Measurements from ENCODE around the gene RPL6. TPM values are rescaled to one million over a fixed set of nuclear protein-coding genes. Genes with fewer than 3 reads are reported as not detected.
"Not testable (repeated sequence)": the region's sequence is repeated elsewhere in the genome, so short reads cannot be mapped to it uniquely, and the experiment has no call there.

Gene RPL6
- total and polyA plus RNA-seq, 7 experiments from 2014 or later = 697 to 1,668 (median 1,363) TPM

- H3K27ac ChIP-seq (ENCODE audit: low read depth, low read length) = peak overlapping the region; percentile 91
- no peaks in the 10 kb centered on the region for H3K27me3 ChIP-seq (ENCODE audit: control insufficient read depth in 2 of 2, insufficient read depth in 2 of 2, low read length in 2 of 2)
- H3K36me3 ChIP-seq (ENCODE audit: control insufficient read depth in 2 of 3, insufficient read depth in 3 of 3, low read length in 3 of 3) = peaks cover 0 to 7% (median 0%) of the 10 kb centered on the region in 3 experiments
- intact Hi-C loops (cut with micrococcal nuclease) = loop anchor here (1.0 to 10.0 kb wide), 4 partner anchors 9 to 733 kb away; partner anchors contain the start of genes HECTD4 (in 2 of the 2), RPL6 (in 2 of the 2), ACAD10 (in 1 of the 2) and BRAP (in 1 of the 2)
- H3K9me3 ChIP-seq (ENCODE audit: control insufficient read depth in 2 of 3, low read length in 3 of 3) = no peaks in the 10 kb centered on the region
- no peak for DNase-seq
- CTCF ChIA-PET = no interaction called here
- H3K27me3 Mint-ChIP-seq = no peaks in the 10 kb centered on the region
- peaks cover 0 to 5% (median 0%) of the 10 kb centered on the region in 5 donors for H3K36me3 Mint-ChIP-seq
- H3K27ac Mint-ChIP-seq = peak overlapping the region; percentile 94 to 100 (median 98)
- H3K4me1 Mint-ChIP-seq = peaks cover 17 to 45% (median 40%) of the 10 kb centered on the region in 7 donors
- H3K4me1 ChIP-seq (ENCODE audit: control insufficient read depth in 2 of 2, insufficient read depth in 2 of 2, low read length in 2 of 2) = peaks cover 23 to 28% of the 10 kb centered on the region in 2 donors
- POLR2A ChIA-PET = interaction anchor here (0.7 to 1.5 kb wide), 7 partner anchors 8 to 311 kb away, joined by 3 to 4 read pairs (median 3); no protein-coding TSS in a partner anchor
- H3K4me3 ChIP-seq (ENCODE audit: low read length) = peak overlapping the region; percentile 100
- ATAC-seq = no peak
- peak overlapping the region; percentile 90 to 100 (median 96) for H3K4me3 Mint-ChIP-seq
- H3K9me3 Mint-ChIP-seq = peaks cover 0 to 5% (median 0%) of the 10 kb centered on the region in 11 donors
These were observed 8.8 kb upstream of the RPL6 start for GRCh38 chr12:112418273-112418607.

DNA sequence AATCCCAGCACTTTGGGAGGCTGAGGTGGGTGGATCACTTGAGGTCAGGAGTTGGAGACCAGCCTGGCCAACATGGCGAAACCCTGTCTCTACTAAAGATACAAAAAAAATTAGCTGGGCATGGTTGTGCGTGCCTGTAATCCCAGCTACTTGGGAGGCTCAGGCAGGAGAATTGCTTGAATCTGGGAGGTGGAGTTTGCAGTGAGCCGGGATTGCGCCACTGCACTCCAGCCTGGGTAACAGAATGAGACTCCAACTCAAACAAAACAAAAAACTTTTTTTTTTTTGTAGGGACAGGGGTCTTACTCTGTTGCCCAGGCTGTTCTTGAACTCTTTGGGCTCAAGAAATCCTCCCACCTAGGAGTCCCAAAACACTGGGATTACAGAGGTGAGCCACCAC lies 6.1 kb upstream of the RPL6 start:
- H3K4me3 ChIP-seq (ENCODE audit: low read length); H3K36me3 Mint-ChIP-seq; CTCF ChIA-PET; H3K9me3 ChIP-seq (ENCODE audit: control insufficient read depth in 2 of 3, low read length in 3 of 3); H3K27ac Mint-ChIP-seq; DNase-seq; ATAC-seq; H3K9me3 Mint-ChIP-seq; H3K27ac ChIP-seq (ENCODE audit: low read depth, low read length); H3K27me3 ChIP-seq (ENCODE audit: control insufficient read depth in 2 of 2, insufficient read depth in 2 of 2, low read length in 2 of 2); POLR2A ChIA-PET; H3K27me3 Mint-ChIP-seq; H3K36me3 ChIP-seq (ENCODE audit: control insufficient read depth in 2 of 3, insufficient read depth in 3 of 3, low read length in 3 of 3): not testable (repeated sequence)
- peaks cover 7 to 12% of the 10 kb centered on the region in 2 donors for H3K4me1 ChIP-seq (ENCODE audit: control insufficient read depth in 2 of 2, insufficient read depth in 2 of 2, low read length in 2 of 2)
- peak overlapping the region in 2 of 10 donors; percentile 29 to 71 for H3K4me3 Mint-ChIP-seq
- H3K4me1 Mint-ChIP-seq = peaks cover 7 to 25% (median 21%) of the 10 kb centered on the region in 7 donors
- intact Hi-C loops (cut with micrococcal nuclease) = loop anchor here in 1 of 2 donors (10.0 kb wide), 1 partner anchor 731 kb away; the partner anchor contains the start of genes ACAD10 and BRAP

- H3K4me3 Mint-ChIP-seq = peak overlapping the region in 1 of 10 donors; percentile 40
- no peak overlapping the region for H3K27ac Mint-ChIP-seq
- Histone ChIP-seq H3K4me3 (ENCODE audit: low read length) (no peak overlapping the region), H3K36me3 (ENCODE audit: control insufficient read depth in 2 of 3, insufficient read depth in 3 of 3, low read length in 3 of 3) (peaks cover 0 to 4% (median 0%) of the 10 kb centered on the region in 3 experiments), H3K9me3 (ENCODE audit: control insufficient read depth in 2 of 3, low read length in 3 of 3) (no peaks in the 10 kb centered on the region), H3K4me1 (ENCODE audit: control insufficient read depth in 2 of 2, insufficient read depth in 2 of 2, low read length in 2 of 2) (peaks cover 0 to 6% of the 10 kb centered on the region in 2 donors), H3K27ac (ENCODE audit: low read depth, low read length) (no peak overlapping the region), H3K27me3 (ENCODE audit: control insufficient read depth in 2 of 2, insufficient read depth in 2 of 2, low read length in 2 of 2) (no peaks in the 10 kb centered on the region)
- no peaks in the 10 kb centered on the region for H3K27me3 Mint-ChIP-seq
- POLR2A ChIA-PET = interaction anchor here (0.6 to 0.8 kb wide), 2 partner anchors 26 to 388 kb away, joined by 3 to 7 read pairs; no protein-coding TSS in a partner anchor
- H3K36me3 Mint-ChIP-seq = peaks cover 0 to 4% (median 3%) of the 10 kb centered on the region in 5 donors
- peaks cover 0 to 5% (median 0%) of the 10 kb centered on the region in 11 donors for H3K9me3 Mint-ChIP-seq
- H3K4me1 Mint-ChIP-seq = peaks cover 4 to 20% (median 15%) of the 10 kb centered on the region in 7 donors
- ATAC-seq (no peak), DNase-seq (no peak)
- intact Hi-C loops (cut with micrococcal nuclease) = loop anchor here in 1 of 2 donors (10.0 kb wide), 1 partner anchor 729 kb away; the partner anchor contains the start of genes ACAD10 and BRAP
- CTCF ChIA-PET = interaction anchor here (0.7 kb wide), 1 partner anchor 470 kb away, joined by 3 read pairs; no protein-coding TSS in a partner anchor
These were observed 4.6 kb upstream of the RPL6 start for GRCh38 chr12:112413855-112414625.

DNA sequence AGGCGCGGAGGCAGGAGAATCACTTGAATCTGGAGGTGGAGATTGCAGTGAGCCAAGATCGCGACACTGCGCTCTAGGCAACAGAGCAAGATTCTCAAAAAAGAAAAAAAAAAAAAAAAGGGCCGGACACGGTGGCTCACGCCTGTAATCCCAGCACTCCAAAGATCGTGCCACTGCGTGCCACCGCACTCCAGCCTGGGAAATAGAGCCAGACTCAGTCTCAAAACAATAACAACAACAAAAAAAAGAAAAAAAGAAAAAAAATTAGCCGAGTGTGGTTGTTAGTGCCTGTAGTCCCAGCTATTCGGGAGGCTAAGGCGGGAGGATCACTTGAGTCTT lies 470 bp upstream of the RPL6 start:
- DNase-seq (no peak), ATAC-seq (no peak)
- Histone ChIP-seq H3K27ac (ENCODE audit: low read depth, low read length) (no peak overlapping the region), H3K9me3 (ENCODE audit: control insufficient read depth in 2 of 3, low read length in 3 of 3) (no peaks in the 10 kb centered on the region), H3K4me3 (ENCODE audit: low read length) (no peak overlapping the region), H3K4me1 (ENCODE audit: control insufficient read depth in 2 of 2, insufficient read depth in 2 of 2, low read length in 2 of 2) (peaks cover 18 to 20% of the 10 kb centered on the region in 2 donors), H3K27me3 (ENCODE audit: control insufficient read depth in 2 of 2, insufficient read depth in 2 of 2, low read length in 2 of 2) (no peaks in the 10 kb centered on the region), H3K36me3 (ENCODE audit: control insufficient read depth in 2 of 3, insufficient read depth in 3 of 3, low read length in 3 of 3) (peaks cover 9 to 33% (median 18%) of the 10 kb centered on the region in 3 experiments)
- Mint-ChIP-seq H3K27me3 (no peaks in the 10 kb centered on the region), H3K4me3 (peak overlapping the region in 7 of 10 donors; percentile 97 to 100 (median 100)), H3K36me3 (peaks cover 0 to 28% (median 22%) of the 10 kb centered on the region in 5 donors), H3K27ac (peak overlapping the region in 8 of 9 donors; percentile 99 to 100 (median 100)), H3K4me1 (peaks cover 17 to 48% (median 36%) of the 10 kb centered on the region in 7 donors), H3K9me3 (peaks cover 0 to 3% (median 0%) of the 10 kb centered on the region in 11 donors)
- intact Hi-C loops (cut with micrococcal nuclease) = loop anchor here (1.0 to 10.0 kb wide), 12 partner anchors 8 to 1043 kb away; partner anchors contain the start of genes ERP29 (in 2 of the 2), HECTD4 (in 2 of the 2), MAPKAPK5 (in 2 of the 2) and NAA25 (in 2 of the 2)
- POLR2A ChIA-PET = interaction anchor here (1.3 kb wide), 1 partner anchor 9 kb away, joined by 3 read pairs; the partner anchor contains the start of gene PTPN11
- CTCF ChIA-PET = interaction anchor here (0.8 kb wide), 1 partner anchor 23 kb away, joined by 3 read pairs; no protein-coding TSS in a partner anchor

DNA sequence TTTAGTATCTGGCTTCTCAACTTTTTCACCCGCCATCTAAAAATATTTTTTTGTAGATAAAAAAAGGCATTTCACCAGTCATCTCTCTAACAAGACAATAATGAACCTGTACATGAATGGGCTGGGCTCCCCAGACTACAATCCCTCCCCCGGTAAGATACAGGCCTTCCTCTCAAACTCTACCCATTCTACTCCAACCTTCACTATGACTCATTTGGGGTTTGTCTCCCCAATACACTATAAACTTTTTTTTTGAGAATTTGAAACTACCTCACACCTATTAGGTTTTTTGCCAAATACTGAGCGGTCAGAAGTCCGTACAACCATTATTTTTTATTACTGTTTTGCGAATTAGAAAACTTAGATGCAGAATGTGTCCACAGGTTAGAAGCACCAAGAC lies 784 bp downstream of the RPL6 start:
- ChIA-PET POLR2A (no interaction called here), CTCF (interaction anchor here (0.6 kb wide), 1 partner anchor 299 kb away, joined by 3 read pairs; no protein-coding TSS in a partner anchor)
- Histone ChIP-seq H3K27ac (ENCODE audit: low read depth, low read length) (peak overlapping the region; percentile 84), H3K4me1 (ENCODE audit: control insufficient read depth in 2 of 2, insufficient read depth in 2 of 2, low read length in 2 of 2) (peaks cover 18 to 20% of the 10 kb centered on the region in 2 donors), H3K27me3 (ENCODE audit: control insufficient read depth in 2 of 2, insufficient read depth in 2 of 2, low read length in 2 of 2) (no peaks in the 10 kb centered on the region), H3K9me3 (ENCODE audit: control insufficient read depth in 2 of 3, low read length in 3 of 3) (no peaks in the 10 kb centered on the region), H3K36me3 (ENCODE audit: control insufficient read depth in 2 of 3, insufficient read depth in 3 of 3, low read length in 3 of 3) (peaks cover 9 to 42% (median 24%) of the 10 kb centered on the region in 3 experiments), H3K4me3 (ENCODE audit: low read length) (peak overlapping the region; percentile 93)
- Mint-ChIP-seq H3K9me3 (peaks cover 0 to 3% (median 0%) of the 10 kb centered on the region in 11 donors), H3K27ac (peak overlapping the region; percentile 99 to 100 (median 100)), H3K4me1 (peaks cover 17 to 48% (median 36%) of the 10 kb centered on the region in 7 donors), H3K4me3 (peak overlapping the region; percentile 97 to 100 (median 100)), H3K36me3 (peaks cover 0 to 34% (median 26%) of the 10 kb centered on the region in 5 donors), H3K27me3 (no peaks in the 10 kb centered on the region)
- DNase-seq (peak in 2 of 9 donors; percentile 11 to 48), ATAC-seq (peak; percentile 42)
- intact Hi-C loops (cut with micrococcal nuclease) = loop anchor here (1.0 to 5.0 kb wide), 11 partner anchors 10 to 1041 kb away; partner anchors contain the start of genes ERP29 (in 2 of the 2), HECTD4 (in 2 of the 2), MAPKAPK5 (in 2 of the 2) and NAA25 (in 2 of the 2)

DNA sequence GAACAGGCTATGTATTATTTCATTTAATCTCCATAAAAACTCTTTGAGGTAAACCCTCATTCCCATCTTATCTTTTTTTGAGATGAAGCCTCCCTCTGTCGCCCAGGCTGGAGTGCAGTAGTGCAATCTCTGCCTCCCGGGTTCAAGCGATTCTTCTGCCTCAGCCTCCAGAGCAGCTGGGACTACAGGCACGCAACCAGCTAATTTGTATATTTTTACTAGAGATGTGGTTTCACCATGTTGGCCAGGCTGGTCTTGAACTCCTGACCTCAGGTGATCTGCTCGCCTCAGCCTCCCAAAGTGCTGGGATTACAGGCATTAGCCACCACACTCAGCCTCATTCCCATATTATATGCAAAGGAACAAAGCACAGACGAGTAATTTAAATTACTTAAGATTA lies 1.7 kb downstream of the RPL6 start:
- H3K9me3 Mint-ChIP-seq; H3K4me3 ChIP-seq (ENCODE audit: low read length); ATAC-seq; H3K27me3 ChIP-seq (ENCODE audit: control insufficient read depth in 2 of 2, insufficient read depth in 2 of 2, low read length in 2 of 2); H3K27me3 Mint-ChIP-seq; H3K9me3 ChIP-seq (ENCODE audit: control insufficient read depth in 2 of 3, low read length in 3 of 3); DNase-seq; CTCF ChIA-PET: not testable (repeated sequence)
- Histone ChIP-seq H3K36me3 (ENCODE audit: control insufficient read depth in 2 of 3, insufficient read depth in 3 of 3, low read length in 3 of 3) (peaks cover 9 to 42% (median 24%) of the 10 kb centered on the region in 3 experiments), H3K4me1 (ENCODE audit: control insufficient read depth in 2 of 2, insufficient read depth in 2 of 2, low read length in 2 of 2) (peaks cover 18 to 20% of the 10 kb centered on the region in 2 donors), H3K27ac (ENCODE audit: low read depth, low read length) (peak overlapping the region; percentile 84)
- peak overlapping the region; percentile 54 to 100 (median 99) for H3K27ac Mint-ChIP-seq
- peak overlapping the region; percentile 97 to 100 (median 100) for H3K4me3 Mint-ChIP-seq
- peaks cover 17 to 48% (median 36%) of the 10 kb centered on the region in 7 donors for H3K4me1 Mint-ChIP-seq
- POLR2A ChIA-PET = interaction anchor here (0.5 to 0.7 kb wide), 2 partner anchors 11 to 566 kb away, joined by 3 read pairs; partner anchors contain the start of genes MAPKAPK5 and PTPN11
- peaks cover 0 to 34% (median 26%) of the 10 kb centered on the region in 5 donors for H3K36me3 Mint-ChIP-seq
- intact Hi-C loops (cut with micrococcal nuclease) = loop anchor here (2.0 to 5.0 kb wide), 6 partner anchors 299 to 1040 kb away; partner anchors contain the start of genes MAPKAPK5 (in 2 of the 2), ATXN2 (in 1 of the 2), ERP29 (in 1 of the 2) and NAA25 (in 1 of the 2)

Measured in naive thymus-derived CD4-positive, alpha-beta T cell (primary cell).